Lower leg skin (tissue), 3 donors: ENCODE data around the gene MASP2.

Experiments used
- POLR2A ChIP-seq, 2 donors: fragments of 450-650 bp; IDR thresholded peaks; one replicate each; pipeline ENCODE4 v1.6.1; 2016 to 2017; ENCODE audit warnings: antibody characterized with exemption in 2 of 2, mild to moderate bottlenecking in 1 of 2, moderate library complexity in 1 of 2
- TF ChIP-seq, protein P1 (sequence below), 3 donors: fragments of 450-650 bp; IDR thresholded peaks; one replicate each; pipeline ENCODE4 v1.5.1; 2016; ENCODE audit warnings: antibody characterized with exemption in 3 of 3, mild to moderate bottlenecking in 3 of 3, moderate library complexity in 2 of 3

DNA sequence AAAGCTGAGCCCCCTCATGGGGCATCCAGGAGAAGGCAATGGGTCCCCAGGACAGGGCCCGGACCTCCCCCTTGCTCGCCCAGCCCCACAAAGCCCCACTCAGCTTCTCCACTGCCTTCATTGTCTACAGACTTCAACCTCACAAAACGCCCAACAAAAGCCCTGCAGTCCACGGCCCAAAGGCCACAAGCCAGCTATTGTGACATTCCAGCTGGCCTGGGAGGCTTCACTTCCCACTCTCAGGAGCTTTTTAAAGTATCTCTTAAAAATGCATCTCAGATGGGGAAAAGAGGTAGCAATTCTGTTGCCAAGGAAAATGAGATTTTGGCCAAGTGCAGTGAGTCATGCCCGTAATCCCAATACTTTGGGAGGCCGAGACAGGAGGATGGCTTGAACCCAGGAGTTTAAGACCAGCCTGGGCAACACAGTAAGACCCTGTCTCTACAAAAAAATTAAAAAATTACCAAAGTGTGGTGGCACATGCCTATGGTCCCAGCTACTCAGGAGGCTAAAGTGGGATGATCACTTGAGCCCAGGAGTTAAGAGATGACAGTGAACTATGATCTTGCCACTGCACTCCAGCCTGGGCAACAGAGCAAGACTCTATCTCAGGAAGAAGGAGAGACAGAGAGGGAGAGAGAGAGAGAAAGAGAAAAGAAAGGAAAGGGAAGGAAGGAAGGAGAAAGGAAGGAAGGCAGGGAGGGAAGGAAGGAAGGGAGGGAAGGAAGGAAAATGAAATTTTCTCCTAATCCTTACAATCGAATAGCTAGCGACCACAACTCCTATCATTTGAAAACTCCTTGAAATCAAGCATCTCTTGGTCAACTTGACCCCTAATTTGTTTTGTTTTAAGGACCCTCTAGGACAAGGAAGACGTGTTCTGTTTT, 66.0 kb downstream of the MASP2 start:
- TF ChIP-seq, protein P1, sequence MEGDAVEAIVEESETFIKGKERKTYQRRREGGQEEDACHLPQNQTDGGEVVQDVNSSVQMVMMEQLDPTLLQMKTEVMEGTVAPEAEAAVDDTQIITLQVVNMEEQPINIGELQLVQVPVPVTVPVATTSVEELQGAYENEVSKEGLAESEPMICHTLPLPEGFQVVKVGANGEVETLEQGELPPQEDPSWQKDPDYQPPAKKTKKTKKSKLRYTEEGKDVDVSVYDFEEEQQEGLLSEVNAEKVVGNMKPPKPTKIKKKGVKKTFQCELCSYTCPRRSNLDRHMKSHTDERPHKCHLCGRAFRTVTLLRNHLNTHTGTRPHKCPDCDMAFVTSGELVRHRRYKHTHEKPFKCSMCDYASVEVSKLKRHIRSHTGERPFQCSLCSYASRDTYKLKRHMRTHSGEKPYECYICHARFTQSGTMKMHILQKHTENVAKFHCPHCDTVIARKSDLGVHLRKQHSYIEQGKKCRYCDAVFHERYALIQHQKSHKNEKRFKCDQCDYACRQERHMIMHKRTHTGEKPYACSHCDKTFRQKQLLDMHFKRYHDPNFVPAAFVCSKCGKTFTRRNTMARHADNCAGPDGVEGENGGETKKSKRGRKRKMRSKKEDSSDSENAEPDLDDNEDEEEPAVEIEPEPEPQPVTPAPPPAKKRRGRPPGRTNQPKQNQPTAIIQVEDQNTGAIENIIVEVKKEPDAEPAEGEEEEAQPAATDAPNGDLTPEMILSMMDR (IDR thresholded peaks at IDR 0.05), result no peak
- no peak for TF ChIP-seq POLR2A (IDR thresholded peaks at IDR 0.05)
